ENCODE results near the gene TUBB1.

DNA sequence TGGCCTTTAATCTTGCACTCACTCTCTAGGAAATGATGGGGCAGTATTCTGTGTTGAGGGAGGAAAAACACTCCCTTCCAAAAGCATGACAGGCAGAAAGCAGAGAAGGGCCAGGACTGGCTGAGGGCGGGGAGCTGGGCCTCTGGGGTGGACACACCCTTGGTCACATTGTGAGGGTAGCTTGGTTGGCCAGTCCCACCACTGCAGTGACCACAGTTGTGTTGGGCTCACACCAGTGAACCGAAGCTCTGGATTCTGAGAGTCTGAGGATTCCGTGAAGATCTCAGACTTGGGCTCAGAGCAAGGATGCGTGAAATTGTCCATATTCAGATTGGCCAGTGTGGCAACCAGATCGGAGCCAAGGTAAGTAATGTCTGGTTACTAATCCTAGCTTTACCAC is at the start of gene TUBB1:
- TF ChIP-seq CTCF (tag by site-specific recombination; IDR thresholded peaks at IDR 0.05): no peak
- no peak for TF ChIP-seq ZBTB26 (tag by site-specific recombination; optimal IDR thresholded peaks at IDR 0.05)
- no peak for TF ChIP-seq GFI1B (tag by site-specific recombination; IDR thresholded peaks at IDR 0.05)
- no peak for TF ChIP-seq ZFHX2 (tag by site-specific recombination; conservative IDR thresholded peaks at IDR 0.05)
- TF ChIP-seq ZNF221 (tag by site-specific recombination; IDR thresholded peaks at IDR 0.05; ENCODE audit: borderline replicate concordance): no peak
- TF ChIP-seq ZNF580 (tag by site-specific recombination; IDR thresholded peaks at IDR 0.05): no peak
- TF ChIP-seq YY1 (tag by site-specific recombination; IDR thresholded peaks at IDR 0.05): no peak
- no peak for TF ChIP-seq ZFP41 (tag by site-specific recombination; IDR thresholded peaks at IDR 0.05; ENCODE audit: borderline replicate concordance)
- no peak for TF ChIP-seq ZNF660 (tag by site-specific recombination; IDR thresholded peaks at IDR 0.05)
- TF ChIP-seq ZNF324 (tag by site-specific recombination; IDR thresholded peaks at IDR 0.05): no peak
- no peak for TF ChIP-seq ZNF785 (tag by site-specific recombination; IDR thresholded peaks at IDR 0.05)
